A673 (cell line): Measurements from ENCODE around the gene CD8B2. TPM values are rescaled to one million over a fixed set of nuclear protein-coding genes. Genes with fewer than 3 reads are reported as not detected.
"Not testable (repeated sequence)": the region's sequence is repeated elsewhere in the genome, so short reads cannot be mapped to it uniquely, and the experiment has no call there.

Experiments used
- BruUV-seq: library from RNA; stranded (reverse); fragments of 400-500 nt; replicated peaks from 2 replicates; lab custom pipeline; 2021; lab: Mats Ljungman, UMichigan
- CTCF ChIA-PET: fragments of 300-600 bp; sonication (Branson Sonifier 250); formaldehyde crosslinking; loops from one replicate; lab custom pipeline; 2022; ENCODE audit warnings: antibody characterized with exemption; lab: Charles Lee
- POLR2A ChIA-PET: fragments of 300-600 bp; sonication (Branson Sonifier 250); formaldehyde crosslinking; loops from one replicate; lab custom pipeline; 2022; ENCODE audit warnings: antibody characterized with exemption; ENCODE audit not compliant: low non-redundant PET; lab: Charles Lee
- DNase-seq: peaks from one replicate; pipeline ENCODE4 v3.0.0-alpha.2; 2015; ENCODE audit warnings: low spot score
- H3K27ac ChIP-seq: fragments of 200-600 bp; sonication (generic); 2 replicates; pipeline ENCODE4 v1.5.1; 2016; ENCODE audit warnings: mixed run types, low read depth, mild to moderate bottlenecking, mixed read lengths, antibody characterized with exemption, low read length; ENCODE audit not compliant: poor library complexity, severe bottlenecking
- H3K27me3 ChIP-seq: fragments of 200-600 bp; sonication (generic); replicated peaks from 2 replicates; pipeline ENCODE4 v1.6.1; 2017; ENCODE audit warnings: mixed run types, low read depth, mild to moderate bottlenecking, mixed read lengths, antibody characterized with exemption, low read length; ENCODE audit not compliant: insufficient read depth, poor library complexity
- H3K36me3 ChIP-seq: fragments of 200-600 bp; sonication (generic); 2 replicates; pipeline ENCODE4 v1.6.1; 2016; ENCODE audit warnings: mixed run types, mild to moderate bottlenecking, mixed read lengths, antibody characterized with exemption, low read length; ENCODE audit not compliant: insufficient read depth, poor library complexity, severe bottlenecking
- H3K4me1 ChIP-seq: fragments of 200-600 bp; sonication (generic); 2 replicates; pipeline ENCODE4 v1.6.1; 2017; ENCODE audit warnings: mixed run types, mild to moderate bottlenecking, mixed read lengths, antibody characterized with exemption, low read length; ENCODE audit not compliant: insufficient read depth, poor library complexity, severe bottlenecking
- H3K4me3 ChIP-seq: fragments of 200-600 bp; sonication (generic); 2 replicates; pipeline ENCODE4 v1.5.1; 2016; ENCODE audit warnings: low read depth, mixed run types, mild to moderate bottlenecking, mixed read lengths, low read length; ENCODE audit not compliant: poor library complexity, severe bottlenecking
- H3K9me3 ChIP-seq: fragments of 200-600 bp; sonication (generic); 2 replicates; pipeline ENCODE4 v1.6.1; 2016; ENCODE audit warnings: mixed run types, low read depth, mild to moderate bottlenecking, mixed read lengths, antibody characterized with exemption, low read length; ENCODE audit not compliant: poor library complexity, severe bottlenecking
- EZH2 ChIP-seq: fragments of 200-600 bp; sonication (generic); IDR thresholded peaks from 2 replicates; pipeline ENCODE4 v1.6.1; 2017; ENCODE audit warnings: borderline replicate concordance, low read depth, mild to moderate bottlenecking, mixed read lengths, antibody characterized with exemption, low read length; ENCODE audit not compliant: poor library complexity, severe bottlenecking
- intact Hi-C: fragments of 100-400 bp; cut with micrococcal nuclease; formaldehyde crosslinking; loops from one replicate; pipeline ENCODE4 v1.10.0; 2022; ENCODE audit not compliant: unreplicated experiment
- total RNA-seq: library from RNA; stranded (reverse); gene quantifications from 2 replicates; pipeline ENCODE4 v1.2.3, GENCODE V29; 2021
- TF ChIP-seq, protein P1 (sequence below): fragments of 300-800, 200-600 bp; sonication (generic); conservative IDR thresholded peaks from 2 replicates; pipeline ENCODE4 v1.5.1; 2017; ENCODE audit warnings: low read depth, mild to moderate bottlenecking, antibody characterized with exemption, low read length, moderate library complexity, mixed read lengths

CD8B2 gene
- total RNA-seq, 1 experiment from 2014 or later: not detected

DNA sequence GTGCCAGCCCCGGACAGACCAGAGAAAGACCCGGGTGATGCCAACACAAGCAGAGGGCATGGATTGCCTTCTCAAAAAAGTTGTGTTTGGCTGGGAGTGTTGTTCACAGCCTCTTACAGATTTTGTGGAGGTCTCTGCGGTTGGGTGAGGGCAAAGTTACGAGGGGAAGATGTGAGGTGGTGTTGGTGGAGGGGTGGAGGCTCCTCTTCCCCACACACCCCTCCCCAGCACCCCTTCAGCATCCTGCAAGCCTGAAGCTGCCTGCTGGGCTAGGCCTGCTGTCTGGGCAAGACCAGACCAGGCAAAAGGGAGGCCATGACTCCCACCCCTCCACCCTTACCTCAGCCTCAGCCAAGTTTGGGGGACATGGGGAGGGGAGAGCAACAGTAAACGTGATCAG is 26.2 kb downstream of the CD8B2 start:
- BruUV-seq, H3K9me3 ChIP-seq, H3K4me1 ChIP-seq, H3K4me3 ChIP-seq, POLR2A ChIA-PET, DNase-seq, H3K27me3 ChIP-seq, H3K36me3 ChIP-seq, intact Hi-C loops, H3K27ac ChIP-seq, CTCF ChIA-PET: not testable (repeated sequence)

DNA sequence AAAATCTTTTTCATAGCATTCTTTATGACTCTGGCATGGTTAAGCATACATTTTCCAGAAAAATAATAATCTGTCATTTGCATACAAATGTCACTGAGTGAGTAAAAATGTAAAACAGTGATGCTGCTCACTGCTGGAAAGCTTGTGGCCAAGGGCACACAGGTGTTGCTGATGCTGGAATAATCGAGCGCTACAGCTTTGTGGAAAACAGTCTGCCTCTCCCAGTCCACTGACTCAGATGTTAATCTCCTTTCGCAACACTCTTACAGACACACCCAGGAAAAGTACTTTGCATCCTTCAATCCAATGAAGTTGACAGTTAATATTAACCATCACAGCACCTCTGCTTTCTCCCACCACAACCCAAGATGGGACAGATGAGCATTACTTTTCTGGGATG is 27.7 kb downstream of the CD8B2 start:
- H3K27ac ChIP-seq, POLR2A ChIA-PET, H3K27me3 ChIP-seq, intact Hi-C loops, H3K9me3 ChIP-seq, DNase-seq, H3K4me1 ChIP-seq, H3K36me3 ChIP-seq, H3K4me3 ChIP-seq, CTCF ChIA-PET, BruUV-seq: not testable (repeated sequence)

DNA sequence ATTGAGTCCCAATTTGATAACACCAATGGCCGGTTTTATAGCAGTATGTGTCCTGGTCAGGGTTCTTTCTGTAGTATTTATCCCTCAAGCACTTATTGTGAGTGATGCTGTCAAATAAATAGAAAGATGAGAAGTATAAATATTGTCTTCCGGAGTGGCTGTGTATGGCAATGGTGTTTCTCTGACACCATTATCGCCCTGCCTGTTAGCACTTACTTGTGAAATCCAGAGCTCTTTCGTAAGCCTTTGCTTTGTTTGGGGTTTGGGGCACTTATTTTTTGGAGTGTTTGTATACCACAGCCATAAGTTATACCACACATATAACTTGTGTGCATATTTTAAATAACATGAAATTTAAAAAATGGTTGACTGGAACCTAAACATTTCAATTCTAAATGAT is 29.3 kb downstream of the CD8B2 start:
- no peaks in the 10 kb centered on the region for H3K4me1 ChIP-seq
- intact Hi-C loops: no loop called here
- no peaks in the 10 kb centered on the region for H3K9me3 ChIP-seq
- POLR2A ChIA-PET: no interaction called here
- H3K27ac ChIP-seq: no peak overlapping the region
- H3K27me3 ChIP-seq: no peaks in the 10 kb centered on the region
- DNase-seq: no peak
- no TSS peak for BruUV-seq
- CTCF ChIA-PET: no interaction called here
- H3K4me3 ChIP-seq: no peak overlapping the region
- no peaks in the 10 kb centered on the region for H3K36me3 ChIP-seq
- no peak for TF ChIP-seq EZH2
- TF ChIP-seq, protein P1, sequence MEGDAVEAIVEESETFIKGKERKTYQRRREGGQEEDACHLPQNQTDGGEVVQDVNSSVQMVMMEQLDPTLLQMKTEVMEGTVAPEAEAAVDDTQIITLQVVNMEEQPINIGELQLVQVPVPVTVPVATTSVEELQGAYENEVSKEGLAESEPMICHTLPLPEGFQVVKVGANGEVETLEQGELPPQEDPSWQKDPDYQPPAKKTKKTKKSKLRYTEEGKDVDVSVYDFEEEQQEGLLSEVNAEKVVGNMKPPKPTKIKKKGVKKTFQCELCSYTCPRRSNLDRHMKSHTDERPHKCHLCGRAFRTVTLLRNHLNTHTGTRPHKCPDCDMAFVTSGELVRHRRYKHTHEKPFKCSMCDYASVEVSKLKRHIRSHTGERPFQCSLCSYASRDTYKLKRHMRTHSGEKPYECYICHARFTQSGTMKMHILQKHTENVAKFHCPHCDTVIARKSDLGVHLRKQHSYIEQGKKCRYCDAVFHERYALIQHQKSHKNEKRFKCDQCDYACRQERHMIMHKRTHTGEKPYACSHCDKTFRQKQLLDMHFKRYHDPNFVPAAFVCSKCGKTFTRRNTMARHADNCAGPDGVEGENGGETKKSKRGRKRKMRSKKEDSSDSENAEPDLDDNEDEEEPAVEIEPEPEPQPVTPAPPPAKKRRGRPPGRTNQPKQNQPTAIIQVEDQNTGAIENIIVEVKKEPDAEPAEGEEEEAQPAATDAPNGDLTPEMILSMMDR: no peak

DNA sequence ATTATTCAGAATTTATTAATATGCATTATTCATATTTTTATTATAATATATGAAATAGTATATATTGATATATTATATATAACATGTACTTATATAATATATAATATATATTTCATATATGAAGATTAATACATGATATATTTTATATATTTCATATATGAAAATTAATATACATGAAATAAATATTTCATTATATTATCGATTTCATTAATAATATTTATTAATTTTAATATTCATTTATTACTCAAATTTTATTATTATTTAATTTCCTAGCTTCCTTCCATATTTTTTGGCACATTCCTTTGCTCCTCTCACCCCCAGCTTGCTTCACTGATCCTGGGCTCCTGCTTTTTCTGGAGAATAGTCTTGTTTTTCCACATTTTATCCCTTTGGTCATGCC is 29.7 kb downstream of the CD8B2 start:
- POLR2A ChIA-PET: no interaction called here
- Histone ChIP-seq H3K27me3 (no peaks in the 10 kb centered on the region), H3K27ac (no peak overlapping the region), H3K36me3 (no peaks in the 10 kb centered on the region), H3K4me3 (no peak overlapping the region), H3K4me1 (no peaks in the 10 kb centered on the region), H3K9me3 (no peaks in the 10 kb centered on the region)
- TF ChIP-seq, protein P1: no peak
- TF ChIP-seq EZH2: no peak
- no peak for DNase-seq
- CTCF ChIA-PET: no interaction called here
- intact Hi-C loops: no loop called here
- BruUV-seq: no TSS peak
